HG03442 (cell line): ENCODE results near the gene RNF10.
A peak's percentile ranks its signal among the peaks of the same experiment; 100 is the strongest.
"Not testable (repeated sequence)": the region's sequence is repeated elsewhere in the genome, so short reads cannot be mapped to it uniquely, and the experiment has no call there.

Experiments used
- ATAC-seq: cut with Tn5 transposase; IDR thresholded peaks from one replicate; pipeline ENCODE4 v1.9.1; 2021; ENCODE audit warnings: mild to moderate bottlenecking, moderate library complexity; ENCODE audit not compliant: unreplicated experiment

Gene RNF10

GRCh38 chr12:120528861-120529525, 5.2 kb upstream of the RNF10 start, which contains the start of gene COQ5:
Gene COQ5, minus strand, starts transcription at chr12:120529158. Its CDS starts 17 bp downstream, at chr12:120529141.
- ATAC-seq, result peak; percentile 68

- ATAC-seq, result no peak
Observed at GRCh38 chr12:120529641-120530417, 4.3 kb upstream of the RNF10 start.

- not testable (repeated sequence) for ATAC-seq
Observed at GRCh38 chr12:120530418-120530761, 3.8 kb upstream of the RNF10 start.

- ATAC-seq, result no peak
Observed at GRCh38 chr12:120532701-120533238, 1.4 kb upstream of the RNF10 start.

GRCh38 chr12:120534703-120535655, 823 bp downstream of the RNF10 start:
- ATAC-seq, result peak; percentile 31

- ATAC-seq, result no peak
Observed at GRCh38 chr12:120536064-120536791, 2.1 kb downstream of the RNF10 start.

- no peak for ATAC-seq
Observed at GRCh38 chr12:120537856-120538220, 3.7 kb downstream of the RNF10 start.

GRCh38 chr12:120538281-120539156, 4.4 kb downstream of the RNF10 start:
- ATAC-seq, result no peak

GRCh38 chr12:120539303-120539702, 5.1 kb downstream of the RNF10 start:
- no peak for ATAC-seq

- no peak for ATAC-seq
Observed at GRCh38 chr12:120540445-120540844, 6.3 kb downstream of the RNF10 start.

- ATAC-seq, result no peak
Observed at GRCh38 chr12:120542166-120542565, 8.0 kb downstream of the RNF10 start.

- ATAC-seq, result no peak
Observed at GRCh38 chr12:120544691-120545090, 10.5 kb downstream of the RNF10 start.

- ATAC-seq, result no peak
Observed at GRCh38 chr12:120546050-120546386, 11.9 kb downstream of the RNF10 start.

GRCh38 chr12:120554678-120555077, 20.5 kb downstream of the RNF10 start:
- no peak for ATAC-seq

GRCh38 chr12:120557589-120557988, 23.4 kb downstream of the RNF10 start:
- ATAC-seq, result no peak

GRCh38 chr12:120562906-120563305, 28.8 kb downstream of the RNF10 start:
- ATAC-seq, result no peak

- ATAC-seq, result no peak
Observed at GRCh38 chr12:120563495-120563894, 29.3 kb downstream of the RNF10 start.

GRCh38 chr12:120571299-120571698, 37.1 kb downstream of the RNF10 start:
- ATAC-seq, result no peak

GRCh38 chr12:120573560-120573959, 39.4 kb downstream of the RNF10 start:
- ATAC-seq, result no peak

GRCh38 chr12:120574106-120574505, 40.0 kb downstream of the RNF10 start:
- no peak for ATAC-seq
